PC-3 (cell line): Measurements from ENCODE around the gene NFYC.

Source experiments
- CTCF ChIP-seq: fragments of 300-600 bp; sonication (generic); conservative IDR thresholded peaks from 2 replicates; pipeline ENCODE4 v1.5.1; 2017; ENCODE audit warnings: antibody characterized with exemption, low read depth, mild to moderate bottlenecking, low read length
- EZH2 ChIP-seq: fragments of 300-600 bp; sonication (generic); IDR thresholded peaks from one replicate; pipeline ENCODE4 v1.6.1; 2017; ENCODE audit warnings: antibody characterized with exemption, mild to moderate bottlenecking, low read length; ENCODE audit not compliant: unreplicated experiment
- EZH2phosphoT487 ChIP-seq: fragments of 300-600 bp; sonication (generic); IDR thresholded peaks from 2 replicates; pipeline ENCODE4 v1.6.1; 2018; ENCODE audit warnings: mild to moderate bottlenecking, antibody characterized with exemption, low read length, borderline replicate concordance

GRCh38 chr1:40712997-40713396 is 21.5 kb downstream of the NFYC start:
- no peak for TF ChIP-seq CTCF
- no peak for TF ChIP-seq EZH2phosphoT487
- TF ChIP-seq EZH2: no peak
